ENCODE results near the gene PHACTR1. TPM values are rescaled to one million over a fixed set of nuclear protein-coding genes. Genes with fewer than 3 reads are reported as not detected.

Gene PHACTR1
- total RNA-seq, 2 experiments from 2014 or later = 1.3 to 2.3 TPM

DNA sequence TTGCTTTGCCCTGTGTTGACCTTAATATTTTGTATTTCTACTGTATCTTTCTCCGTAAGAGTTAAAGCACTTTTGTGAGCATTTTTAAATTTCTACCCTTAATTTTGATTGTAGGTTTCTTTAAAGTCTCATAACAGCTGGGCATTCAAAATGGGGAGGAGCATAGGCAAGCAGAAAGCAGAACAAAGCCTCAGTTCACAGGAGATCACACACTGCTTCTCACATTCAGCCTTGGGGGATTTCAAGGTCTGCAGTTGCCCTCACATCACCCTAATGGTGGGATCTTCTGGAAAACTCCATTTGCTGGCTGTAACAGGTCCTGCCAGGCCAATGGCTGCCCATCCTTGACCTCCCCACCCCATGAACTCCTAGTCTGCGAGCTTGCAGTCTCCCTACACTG lies 292.9 kb downstream of the PHACTR1 start:
- ATAC-seq (ENCODE audit: poor library complexity) = no peak
- Histone ChIP-seq H3K4me3 (ENCODE audit: low read length) (no peak overlapping the region), H3K4me1 (ENCODE audit: insufficient read depth, low read length) (peaks cover 9% of the 10 kb centered on the region), H3K27me3 (ENCODE audit: control insufficient read depth in 1 of 2, insufficient read depth in 2 of 2, low read length in 2 of 2) (peaks cover 27 to 38% of the 10 kb centered on the region in 2 experiments), H3K9me3 (ENCODE audit: control insufficient read depth in 1 of 2, insufficient read depth in 1 of 2, low read length in 2 of 2) (peaks cover 0 to 8% of the 10 kb centered on the region in 2 experiments), H3K27ac (ENCODE audit: low read depth in 1 of 2, low read length in 2 of 2) (no peak overlapping the region), H3K36me3 (ENCODE audit: insufficient read depth, low read length) (no peaks in the 10 kb centered on the region)
- intact Hi-C loops (cut with DNase I, micrococcal nuclease) = no loop called here
- Mint-ChIP-seq H3K4me3 (no peak overlapping the region), H3K36me3 (ENCODE audit: low read depth) (no peaks in the 10 kb centered on the region), H3K27ac (no peak overlapping the region), H3K4me1 (ENCODE audit: low read depth) (peaks cover 5% of the 10 kb centered on the region), H3K9me3 (no peaks in the 10 kb centered on the region), H3K27me3 (peaks cover 72% of the 10 kb centered on the region)
- POLR2A ChIA-PET = no interaction called here
- DNase-seq = no peak
- TF ChIP-seq, protein P1, sequence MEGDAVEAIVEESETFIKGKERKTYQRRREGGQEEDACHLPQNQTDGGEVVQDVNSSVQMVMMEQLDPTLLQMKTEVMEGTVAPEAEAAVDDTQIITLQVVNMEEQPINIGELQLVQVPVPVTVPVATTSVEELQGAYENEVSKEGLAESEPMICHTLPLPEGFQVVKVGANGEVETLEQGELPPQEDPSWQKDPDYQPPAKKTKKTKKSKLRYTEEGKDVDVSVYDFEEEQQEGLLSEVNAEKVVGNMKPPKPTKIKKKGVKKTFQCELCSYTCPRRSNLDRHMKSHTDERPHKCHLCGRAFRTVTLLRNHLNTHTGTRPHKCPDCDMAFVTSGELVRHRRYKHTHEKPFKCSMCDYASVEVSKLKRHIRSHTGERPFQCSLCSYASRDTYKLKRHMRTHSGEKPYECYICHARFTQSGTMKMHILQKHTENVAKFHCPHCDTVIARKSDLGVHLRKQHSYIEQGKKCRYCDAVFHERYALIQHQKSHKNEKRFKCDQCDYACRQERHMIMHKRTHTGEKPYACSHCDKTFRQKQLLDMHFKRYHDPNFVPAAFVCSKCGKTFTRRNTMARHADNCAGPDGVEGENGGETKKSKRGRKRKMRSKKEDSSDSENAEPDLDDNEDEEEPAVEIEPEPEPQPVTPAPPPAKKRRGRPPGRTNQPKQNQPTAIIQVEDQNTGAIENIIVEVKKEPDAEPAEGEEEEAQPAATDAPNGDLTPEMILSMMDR (IDR thresholded peaks at IDR 0.05) = no peak
- CTCF ChIA-PET = no interaction called here

DNA sequence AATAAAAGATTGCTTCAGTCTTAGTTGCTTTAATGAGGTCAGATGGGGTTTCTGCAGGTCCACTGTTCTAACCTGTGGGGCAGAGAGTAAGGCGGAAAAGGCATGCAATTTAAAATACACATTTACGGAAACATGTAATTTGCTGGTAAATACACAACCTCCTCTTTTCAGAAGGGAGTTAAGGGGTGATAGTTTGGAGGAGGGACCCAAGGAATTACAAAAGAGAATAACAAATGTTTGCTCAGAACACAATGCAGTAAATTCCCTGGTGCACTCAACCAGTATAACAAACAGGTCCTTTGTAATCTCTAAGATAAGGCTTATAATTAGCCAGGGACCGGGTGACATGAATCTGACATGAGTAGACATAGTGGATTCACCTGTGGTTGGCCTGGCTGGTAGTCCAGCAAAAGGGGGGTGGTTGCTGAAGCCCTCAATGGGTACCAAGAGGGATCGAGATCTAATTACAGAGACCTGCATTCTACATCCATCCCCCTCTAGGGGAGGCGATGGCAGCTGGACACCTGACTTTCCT lies 295.1 kb downstream of the PHACTR1 start:
- H3K27me3 ChIP-seq (ENCODE audit: control insufficient read depth in 1 of 2, insufficient read depth in 2 of 2, low read length in 2 of 2) = peaks cover 32 to 45% of the 10 kb centered on the region in 2 experiments

DNA sequence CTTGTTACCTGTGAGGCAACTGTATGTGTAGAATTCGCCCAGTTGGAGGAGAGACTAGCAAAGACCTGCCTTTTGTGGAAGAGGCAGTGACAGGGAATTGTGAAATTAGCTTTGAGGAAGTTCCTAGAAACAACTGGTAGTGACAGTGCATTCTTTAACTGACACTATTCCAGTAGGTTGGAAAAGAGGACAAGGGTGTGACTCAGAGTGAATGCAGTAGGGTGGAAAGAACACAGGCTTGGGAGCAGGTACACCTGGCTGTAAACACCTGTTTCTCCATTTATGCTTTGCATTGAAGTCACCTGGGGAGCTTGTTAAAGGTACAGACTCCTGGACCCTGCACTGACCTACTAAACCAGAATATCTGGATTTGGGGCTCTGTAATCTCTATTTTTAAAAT lies 295.7 kb downstream of the PHACTR1 start:
- H3K27ac ChIP-seq (ENCODE audit: low read depth in 1 of 2, low read length in 2 of 2) = no peak overlapping the region
- Mint-ChIP-seq H3K27me3 (peaks cover 78% of the 10 kb centered on the region), H3K27ac (no peak overlapping the region), H3K9me3 (no peaks in the 10 kb centered on the region), H3K36me3 (ENCODE audit: low read depth) (no peaks in the 10 kb centered on the region), H3K4me1 (ENCODE audit: low read depth) (peaks cover 5% of the 10 kb centered on the region), H3K4me3 (no peak overlapping the region)
- peaks cover 32 to 45% of the 10 kb centered on the region in 2 experiments for H3K27me3 ChIP-seq (ENCODE audit: control insufficient read depth in 1 of 2, insufficient read depth in 2 of 2, low read length in 2 of 2)
- H3K4me1 ChIP-seq (ENCODE audit: insufficient read depth, low read length) = peaks cover 9% of the 10 kb centered on the region
- no peaks in the 10 kb centered on the region for H3K36me3 ChIP-seq (ENCODE audit: insufficient read depth, low read length)
- ATAC-seq (ENCODE audit: poor library complexity) = no peak
- TF ChIP-seq, protein P1 (IDR thresholded peaks at IDR 0.05) = no peak
- DNase-seq = no peak
- intact Hi-C loops (cut with DNase I, micrococcal nuclease) = no loop called here
- POLR2A ChIA-PET = no interaction called here
- peaks cover 0 to 12% of the 10 kb centered on the region in 2 experiments for H3K9me3 ChIP-seq (ENCODE audit: control insufficient read depth in 1 of 2, insufficient read depth in 1 of 2, low read length in 2 of 2)
- CTCF ChIA-PET = no interaction called here
- no peak overlapping the region for H3K4me3 ChIP-seq (ENCODE audit: low read length)

More for the DNA sequence above, 295.1 kb downstream of the PHACTR1 start:
- POLR2A ChIA-PET = no interaction called here
- intact Hi-C loops (cut with DNase I, micrococcal nuclease) = no loop called here
- H3K9me3 Mint-ChIP-seq = no peaks in the 10 kb centered on the region
- peaks cover 78% of the 10 kb centered on the region for H3K27me3 Mint-ChIP-seq
- no peak overlapping the region for H3K27ac ChIP-seq (ENCODE audit: low read depth in 1 of 2, low read length in 2 of 2)
- no peak for DNase-seq
- H3K4me3 Mint-ChIP-seq = no peak overlapping the region
- peaks cover 9% of the 10 kb centered on the region for H3K4me1 ChIP-seq (ENCODE audit: insufficient read depth, low read length)
- no peaks in the 10 kb centered on the region for H3K36me3 ChIP-seq (ENCODE audit: insufficient read depth, low read length)
- H3K36me3 Mint-ChIP-seq (ENCODE audit: low read depth) = no peaks in the 10 kb centered on the region
- CTCF ChIA-PET = no interaction called here
- ATAC-seq (ENCODE audit: poor library complexity) = no peak
- TF ChIP-seq, protein P1 (IDR thresholded peaks at IDR 0.05) = no peak
- H3K9me3 ChIP-seq (ENCODE audit: control insufficient read depth in 1 of 2, insufficient read depth in 1 of 2, low read length in 2 of 2) = peaks cover 0 to 12% of the 10 kb centered on the region in 2 experiments
- H3K4me1 Mint-ChIP-seq (ENCODE audit: low read depth) = peaks cover 5% of the 10 kb centered on the region
- H3K27ac Mint-ChIP-seq = no peak overlapping the region
- no peak overlapping the region for H3K4me3 ChIP-seq (ENCODE audit: low read length)

Data from CD4-positive, alpha-beta T cell (primary cell).